ENCODE measurements around the gene LRRC8D. TPM values are rescaled to one million over a fixed set of nuclear protein-coding genes. Genes with fewer than 3 reads are reported as not detected.

LRRC8D gene
- total and polyA plus RNA-seq, 2 experiments from 2014 or later = 23.6 to 48.8 TPM

DNA sequence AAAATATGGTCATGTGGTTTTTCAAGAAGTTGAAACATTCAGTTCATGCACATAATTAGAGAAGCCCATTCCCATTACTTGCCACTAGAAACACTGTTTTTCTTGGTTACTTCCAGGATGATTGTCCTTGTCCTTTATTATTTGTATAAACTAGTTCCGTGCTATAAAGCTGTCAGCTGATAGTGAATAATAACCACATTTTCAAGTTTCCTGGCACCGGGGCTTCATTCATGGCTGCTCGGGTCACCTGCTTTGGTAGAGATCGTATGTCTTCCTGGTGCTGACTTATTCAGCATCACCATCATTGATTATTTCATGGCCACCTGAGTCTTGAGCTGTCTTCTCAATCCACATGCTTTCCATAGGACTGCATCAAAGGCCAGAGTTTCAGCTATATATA lies 111.1 kb downstream of the LRRC8D start:
- Histone ChIP-seq H3K36me3 (ENCODE audit: insufficient read depth) (0 out of 2 replicates have a peak, but pooled peaks cover 8% of the 10 kb centered on the region), H2AFZ (no peak overlapping the region), H3F3A (replicated peaks; ENCODE audit: low read depth) (no peaks in the 10 kb centered on the region), H3K27ac (ENCODE audit: low read depth) (peak overlapping the region; percentile 78; the same call in 1 of the 2 replicates), H3K4me2 (no peak overlapping the region), H3K4me1 (ENCODE audit: insufficient read depth) (peaks cover 34% of the 10 kb centered on the region), H3K4me3 (no peak overlapping the region), H3K79me2 (replicated peaks; ENCODE audit: insufficient read depth) (no peaks in the 10 kb centered on the region; the same call in 1 of the 2 replicates), H4K20me1 (replicated peaks; ENCODE audit: insufficient read depth) (no peaks in the 10 kb centered on the region), H3K9me2 (ENCODE audit: insufficient read depth) (0 out of 2 replicates have a peak, but pooled peaks cover 3% of the 10 kb centered on the region), H3K27me3 (ENCODE audit: insufficient read depth) (no peaks in the 10 kb centered on the region)
- TF ChIP-seq, protein P1, sequence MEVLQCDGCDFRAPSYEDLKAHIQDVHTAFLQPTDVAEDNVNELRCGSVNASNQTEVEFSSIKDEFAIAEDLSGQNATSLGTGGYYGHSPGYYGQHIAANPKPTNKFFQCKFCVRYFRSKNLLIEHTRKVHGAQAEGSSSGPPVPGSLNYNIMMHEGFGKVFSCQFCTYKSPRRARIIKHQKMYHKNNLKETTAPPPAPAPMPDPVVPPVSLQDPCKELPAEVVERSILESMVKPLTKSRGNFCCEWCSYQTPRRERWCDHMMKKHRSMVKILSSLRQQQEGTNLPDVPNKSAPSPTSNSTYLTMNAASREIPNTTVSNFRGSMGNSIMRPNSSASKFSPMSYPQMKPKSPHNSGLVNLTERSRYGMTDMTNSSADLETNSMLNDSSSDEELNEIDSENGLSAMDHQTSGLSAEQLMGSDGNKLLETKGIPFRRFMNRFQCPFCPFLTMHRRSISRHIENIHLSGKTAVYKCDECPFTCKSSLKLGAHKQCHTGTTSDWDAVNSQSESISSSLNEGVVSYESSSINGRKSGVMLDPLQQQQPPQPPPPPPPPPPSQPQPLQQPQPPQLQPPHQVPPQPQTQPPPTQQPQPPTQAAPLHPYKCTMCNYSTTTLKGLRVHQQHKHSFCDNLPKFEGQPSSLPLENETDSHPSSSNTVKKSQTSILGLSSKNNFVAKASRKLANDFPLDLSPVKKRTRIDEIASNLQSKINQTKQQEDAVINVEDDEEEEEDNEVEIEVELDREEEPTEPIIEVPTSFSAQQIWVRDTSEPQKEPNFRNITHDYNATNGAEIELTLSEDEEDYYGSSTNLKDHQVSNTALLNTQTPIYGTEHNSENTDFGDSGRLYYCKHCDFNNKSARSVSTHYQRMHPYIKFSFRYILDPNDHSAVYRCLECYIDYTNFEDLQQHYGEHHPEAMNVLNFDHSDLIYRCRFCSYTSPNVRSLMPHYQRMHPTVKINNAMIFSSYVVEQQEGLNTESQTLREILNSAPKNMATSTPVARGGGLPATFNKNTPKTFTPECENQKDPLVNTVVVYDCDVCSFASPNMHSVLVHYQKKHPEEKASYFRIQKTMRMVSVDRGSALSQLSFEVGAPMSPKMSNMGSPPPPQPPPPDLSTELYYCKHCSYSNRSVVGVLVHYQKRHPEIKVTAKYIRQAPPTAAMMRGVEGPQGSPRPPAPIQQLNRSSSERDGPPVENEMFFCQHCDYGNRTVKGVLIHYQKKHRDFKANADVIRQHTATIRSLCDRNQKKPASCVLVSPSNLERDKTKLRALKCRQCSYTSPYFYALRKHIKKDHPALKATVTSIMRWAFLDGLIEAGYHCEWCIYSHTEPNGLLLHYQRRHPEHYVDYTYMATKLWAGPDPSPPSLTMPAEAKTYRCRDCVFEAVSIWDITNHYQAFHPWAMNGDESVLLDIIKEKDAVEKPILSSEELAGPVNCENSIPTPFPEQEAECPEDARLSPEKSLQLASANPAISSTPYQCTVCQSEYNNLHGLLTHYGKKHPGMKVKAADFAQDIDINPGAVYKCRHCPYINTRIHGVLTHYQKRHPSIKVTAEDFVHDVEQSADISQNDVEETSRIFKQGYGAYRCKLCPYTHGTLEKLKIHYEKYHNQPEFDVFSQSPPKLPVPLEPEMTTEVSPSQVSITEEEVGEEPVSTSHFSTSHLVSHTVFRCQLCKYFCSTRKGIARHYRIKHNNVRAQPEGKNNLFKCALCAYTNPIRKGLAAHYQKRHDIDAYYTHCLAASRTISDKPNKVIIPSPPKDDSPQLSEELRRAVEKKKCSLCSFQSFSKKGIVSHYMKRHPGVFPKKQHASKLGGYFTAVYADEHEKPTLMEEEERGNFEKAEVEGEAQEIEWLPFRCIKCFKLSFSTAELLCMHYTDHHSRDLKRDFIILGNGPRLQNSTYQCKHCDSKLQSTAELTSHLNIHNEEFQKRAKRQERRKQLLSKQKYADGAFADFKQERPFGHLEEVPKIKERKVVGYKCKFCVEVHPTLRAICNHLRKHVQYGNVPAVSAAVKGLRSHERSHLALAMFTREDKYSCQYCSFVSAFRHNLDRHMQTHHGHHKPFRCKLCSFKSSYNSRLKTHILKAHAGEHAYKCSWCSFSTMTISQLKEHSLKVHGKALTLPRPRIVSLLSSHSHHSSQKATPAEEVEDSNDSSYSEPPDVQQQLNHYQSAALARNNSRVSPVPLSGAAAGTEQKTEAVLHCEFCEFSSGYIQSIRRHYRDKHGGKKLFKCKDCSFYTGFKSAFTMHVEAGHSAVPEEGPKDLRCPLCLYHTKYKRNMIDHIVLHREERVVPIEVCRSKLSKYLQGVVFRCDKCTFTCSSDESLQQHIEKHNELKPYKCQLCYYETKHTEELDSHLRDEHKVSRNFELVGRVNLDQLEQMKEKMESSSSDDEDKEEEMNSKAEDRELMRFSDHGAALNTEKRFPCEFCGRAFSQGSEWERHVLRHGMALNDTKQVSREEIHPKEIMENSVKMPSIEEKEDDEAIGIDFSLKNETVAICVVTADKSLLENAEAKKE (CRISPR knock-in tag; IDR thresholded peaks at IDR 0.05) = no peak
- TF ChIP-seq EZH2phosphoT487 (IDR thresholded peaks at IDR 0.05; ENCODE audit: unreplicated experiment) (no peak), ZNF114 (CRISPR knock-in tag; IDR thresholded peaks at IDR 0.05) (no peak), JUNB (IDR thresholded peaks at IDR 0.05; ENCODE audit: unreplicated experiment) (no peak), EZH2 (IDR thresholded peaks at IDR 0.05; ENCODE audit: low read depth, unreplicated experiment) (no peak), POLR2AphosphoS5 (IDR thresholded peaks at IDR 0.05; ENCODE audit: low read depth) (no peak), ZNF331 (CRISPR knock-in tag; IDR thresholded peaks at IDR 0.05; ENCODE audit: low read depth) (no peak), NANOG (IDR thresholded peaks at IDR 0.05; ENCODE audit: borderline replicate concordance) (no peak), CREB1 (CRISPR knock-in tag; IDR thresholded peaks at IDR 0.05; ENCODE audit: low read depth) (no peak), STAT1 (IDR thresholded peaks at IDR 0.05; ENCODE audit: unreplicated experiment) (no peak)
- TF ChIP-seq, protein P2, sequence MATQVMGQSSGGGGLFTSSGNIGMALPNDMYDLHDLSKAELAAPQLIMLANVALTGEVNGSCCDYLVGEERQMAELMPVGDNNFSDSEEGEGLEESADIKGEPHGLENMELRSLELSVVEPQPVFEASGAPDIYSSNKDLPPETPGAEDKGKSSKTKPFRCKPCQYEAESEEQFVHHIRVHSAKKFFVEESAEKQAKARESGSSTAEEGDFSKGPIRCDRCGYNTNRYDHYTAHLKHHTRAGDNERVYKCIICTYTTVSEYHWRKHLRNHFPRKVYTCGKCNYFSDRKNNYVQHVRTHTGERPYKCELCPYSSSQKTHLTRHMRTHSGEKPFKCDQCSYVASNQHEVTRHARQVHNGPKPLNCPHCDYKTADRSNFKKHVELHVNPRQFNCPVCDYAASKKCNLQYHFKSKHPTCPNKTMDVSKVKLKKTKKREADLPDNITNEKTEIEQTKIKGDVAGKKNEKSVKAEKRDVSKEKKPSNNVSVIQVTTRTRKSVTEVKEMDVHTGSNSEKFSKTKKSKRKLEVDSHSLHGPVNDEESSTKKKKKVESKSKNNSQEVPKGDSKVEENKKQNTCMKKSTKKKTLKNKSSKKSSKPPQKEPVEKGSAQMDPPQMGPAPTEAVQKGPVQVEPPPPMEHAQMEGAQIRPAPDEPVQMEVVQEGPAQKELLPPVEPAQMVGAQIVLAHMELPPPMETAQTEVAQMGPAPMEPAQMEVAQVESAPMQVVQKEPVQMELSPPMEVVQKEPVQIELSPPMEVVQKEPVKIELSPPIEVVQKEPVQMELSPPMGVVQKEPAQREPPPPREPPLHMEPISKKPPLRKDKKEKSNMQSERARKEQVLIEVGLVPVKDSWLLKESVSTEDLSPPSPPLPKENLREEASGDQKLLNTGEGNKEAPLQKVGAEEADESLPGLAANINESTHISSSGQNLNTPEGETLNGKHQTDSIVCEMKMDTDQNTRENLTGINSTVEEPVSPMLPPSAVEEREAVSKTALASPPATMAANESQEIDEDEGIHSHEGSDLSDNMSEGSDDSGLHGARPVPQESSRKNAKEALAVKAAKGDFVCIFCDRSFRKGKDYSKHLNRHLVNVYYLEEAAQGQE (IDR thresholded peaks at IDR 0.05; ENCODE audit: unreplicated experiment) = no peak
- TF ChIP-seq, protein P3, sequence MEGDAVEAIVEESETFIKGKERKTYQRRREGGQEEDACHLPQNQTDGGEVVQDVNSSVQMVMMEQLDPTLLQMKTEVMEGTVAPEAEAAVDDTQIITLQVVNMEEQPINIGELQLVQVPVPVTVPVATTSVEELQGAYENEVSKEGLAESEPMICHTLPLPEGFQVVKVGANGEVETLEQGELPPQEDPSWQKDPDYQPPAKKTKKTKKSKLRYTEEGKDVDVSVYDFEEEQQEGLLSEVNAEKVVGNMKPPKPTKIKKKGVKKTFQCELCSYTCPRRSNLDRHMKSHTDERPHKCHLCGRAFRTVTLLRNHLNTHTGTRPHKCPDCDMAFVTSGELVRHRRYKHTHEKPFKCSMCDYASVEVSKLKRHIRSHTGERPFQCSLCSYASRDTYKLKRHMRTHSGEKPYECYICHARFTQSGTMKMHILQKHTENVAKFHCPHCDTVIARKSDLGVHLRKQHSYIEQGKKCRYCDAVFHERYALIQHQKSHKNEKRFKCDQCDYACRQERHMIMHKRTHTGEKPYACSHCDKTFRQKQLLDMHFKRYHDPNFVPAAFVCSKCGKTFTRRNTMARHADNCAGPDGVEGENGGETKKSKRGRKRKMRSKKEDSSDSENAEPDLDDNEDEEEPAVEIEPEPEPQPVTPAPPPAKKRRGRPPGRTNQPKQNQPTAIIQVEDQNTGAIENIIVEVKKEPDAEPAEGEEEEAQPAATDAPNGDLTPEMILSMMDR (conservative IDR thresholded peaks at IDR 0.05; ENCODE audit: low read depth in 2 of 2) = no peak
- TF ChIP-seq, protein P4, sequence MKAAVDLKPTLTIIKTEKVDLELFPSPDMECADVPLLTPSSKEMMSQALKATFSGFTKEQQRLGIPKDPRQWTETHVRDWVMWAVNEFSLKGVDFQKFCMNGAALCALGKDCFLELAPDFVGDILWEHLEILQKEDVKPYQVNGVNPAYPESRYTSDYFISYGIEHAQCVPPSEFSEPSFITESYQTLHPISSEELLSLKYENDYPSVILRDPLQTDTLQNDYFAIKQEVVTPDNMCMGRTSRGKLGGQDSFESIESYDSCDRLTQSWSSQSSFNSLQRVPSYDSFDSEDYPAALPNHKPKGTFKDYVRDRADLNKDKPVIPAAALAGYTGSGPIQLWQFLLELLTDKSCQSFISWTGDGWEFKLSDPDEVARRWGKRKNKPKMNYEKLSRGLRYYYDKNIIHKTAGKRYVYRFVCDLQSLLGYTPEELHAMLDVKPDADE (IDR thresholded peaks at IDR 0.05) = no peak
- Mint-ChIP-seq H3K9me3 (peaks cover 9% of the 10 kb centered on the region; the same call in 2 of the 3 replicates), H3K4me1 (peaks cover 67% of the 10 kb centered on the region), H3K27me3 (ENCODE audit: insufficient read depth, low read depth, poor library complexity) (peaks cover 7% of the 10 kb centered on the region), H3K27ac (no peak overlapping the region; the same call in 1 of the 2 replicates), H3K36me3 (ENCODE audit: low read depth) (peaks cover 75% of the 10 kb centered on the region), H3K4me3 (no peak overlapping the region)
- no peak for ATAC-seq
- no peak for DNase-seq (ENCODE audit: low spot score)
